Measurements from ENCODE around the gene GPX5.

DNA sequence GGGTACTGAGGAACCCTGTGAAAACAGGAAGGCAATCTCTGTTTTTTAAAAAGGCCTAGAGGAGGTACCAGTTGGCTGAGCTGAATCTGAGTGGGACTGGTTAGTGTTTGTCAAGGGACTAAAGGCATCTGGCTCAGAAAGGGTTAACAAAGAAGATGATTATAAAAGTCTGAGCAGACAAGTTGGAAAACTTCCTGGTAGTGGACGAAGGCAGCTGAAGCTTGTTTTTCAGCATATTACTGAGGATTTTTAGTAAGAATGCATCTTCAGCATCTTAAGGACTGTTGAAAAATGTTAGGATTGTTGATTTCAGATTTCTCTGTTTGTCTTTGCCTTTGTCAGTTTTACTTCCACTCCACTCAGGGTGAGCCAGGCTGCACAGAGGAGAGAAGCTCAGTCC, 5.1 kb downstream of the GPX5 start:
- TF ChIP-seq SIN3A (IDR thresholded peaks at IDR 0.05; ENCODE audit: borderline replicate concordance, insufficient read depth, low read depth, low read length) (no peak), CTCF (IDR thresholded peaks at IDR 0.05) (no peak), POLR2AphosphoS5 (IDR thresholded peaks at IDR 0.05; ENCODE audit: low read depth, low read length) (no peak), TCF7L2 (IDR thresholded peaks at IDR 0.05; ENCODE audit: low read depth, low read length) (no peak)
- TF ChIP-seq, protein P1, sequence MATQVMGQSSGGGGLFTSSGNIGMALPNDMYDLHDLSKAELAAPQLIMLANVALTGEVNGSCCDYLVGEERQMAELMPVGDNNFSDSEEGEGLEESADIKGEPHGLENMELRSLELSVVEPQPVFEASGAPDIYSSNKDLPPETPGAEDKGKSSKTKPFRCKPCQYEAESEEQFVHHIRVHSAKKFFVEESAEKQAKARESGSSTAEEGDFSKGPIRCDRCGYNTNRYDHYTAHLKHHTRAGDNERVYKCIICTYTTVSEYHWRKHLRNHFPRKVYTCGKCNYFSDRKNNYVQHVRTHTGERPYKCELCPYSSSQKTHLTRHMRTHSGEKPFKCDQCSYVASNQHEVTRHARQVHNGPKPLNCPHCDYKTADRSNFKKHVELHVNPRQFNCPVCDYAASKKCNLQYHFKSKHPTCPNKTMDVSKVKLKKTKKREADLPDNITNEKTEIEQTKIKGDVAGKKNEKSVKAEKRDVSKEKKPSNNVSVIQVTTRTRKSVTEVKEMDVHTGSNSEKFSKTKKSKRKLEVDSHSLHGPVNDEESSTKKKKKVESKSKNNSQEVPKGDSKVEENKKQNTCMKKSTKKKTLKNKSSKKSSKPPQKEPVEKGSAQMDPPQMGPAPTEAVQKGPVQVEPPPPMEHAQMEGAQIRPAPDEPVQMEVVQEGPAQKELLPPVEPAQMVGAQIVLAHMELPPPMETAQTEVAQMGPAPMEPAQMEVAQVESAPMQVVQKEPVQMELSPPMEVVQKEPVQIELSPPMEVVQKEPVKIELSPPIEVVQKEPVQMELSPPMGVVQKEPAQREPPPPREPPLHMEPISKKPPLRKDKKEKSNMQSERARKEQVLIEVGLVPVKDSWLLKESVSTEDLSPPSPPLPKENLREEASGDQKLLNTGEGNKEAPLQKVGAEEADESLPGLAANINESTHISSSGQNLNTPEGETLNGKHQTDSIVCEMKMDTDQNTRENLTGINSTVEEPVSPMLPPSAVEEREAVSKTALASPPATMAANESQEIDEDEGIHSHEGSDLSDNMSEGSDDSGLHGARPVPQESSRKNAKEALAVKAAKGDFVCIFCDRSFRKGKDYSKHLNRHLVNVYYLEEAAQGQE (IDR thresholded peaks at IDR 0.05; ENCODE audit: insufficient read depth in 1 of 2, low read depth in 2 of 2, low read length in 1 of 2): no peak
